ENCODE results near the gene KCNJ11.

The KCNJ11 gene

DNA sequence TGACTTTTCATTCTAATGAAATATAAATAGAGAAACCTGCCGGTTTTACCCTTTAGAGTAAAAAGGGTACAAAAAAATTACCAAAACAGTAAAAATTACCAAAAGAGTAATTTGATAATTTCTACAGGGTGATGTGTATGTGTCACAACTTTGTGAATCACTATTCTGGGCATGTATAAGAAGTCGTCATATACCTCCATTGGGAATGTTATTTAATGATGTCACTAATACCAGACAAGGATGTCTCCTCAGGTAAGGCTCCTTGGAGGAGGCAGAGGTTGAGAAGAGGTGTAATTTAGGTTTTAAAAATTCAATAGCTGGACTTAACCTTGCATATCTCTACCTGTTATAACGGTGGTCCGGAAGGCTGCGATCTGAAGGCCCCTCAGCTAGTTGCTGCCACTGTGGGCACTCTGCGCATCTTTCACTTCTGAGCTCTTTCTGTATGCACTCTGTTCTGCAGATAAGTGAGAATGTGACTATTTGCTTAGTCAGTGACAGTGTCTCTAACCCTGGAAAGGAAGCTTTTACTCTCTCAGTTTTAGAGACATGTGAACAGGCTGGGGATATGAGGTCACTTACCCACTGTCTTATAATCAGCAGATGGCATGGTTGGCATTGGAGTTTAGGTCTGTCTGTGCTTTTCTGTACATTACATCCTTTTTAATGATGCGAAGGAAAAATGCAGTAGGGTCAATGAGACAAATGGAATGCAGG, 37.8 kb downstream of the KCNJ11 start:
- Histone ChIP-seq H3K9ac (ENCODE audit: low read depth, low read length) (no peak overlapping the region), H3K9me3 (ENCODE audit: control insufficient read depth, insufficient read depth, low read length) (no peaks in the 10 kb centered on the region), H3K36me3 (ENCODE audit: insufficient read depth, low read length) (no peaks in the 10 kb centered on the region), H3K4me1 (ENCODE audit: insufficient read depth, low read length) (no peaks in the 10 kb centered on the region)

DNA sequence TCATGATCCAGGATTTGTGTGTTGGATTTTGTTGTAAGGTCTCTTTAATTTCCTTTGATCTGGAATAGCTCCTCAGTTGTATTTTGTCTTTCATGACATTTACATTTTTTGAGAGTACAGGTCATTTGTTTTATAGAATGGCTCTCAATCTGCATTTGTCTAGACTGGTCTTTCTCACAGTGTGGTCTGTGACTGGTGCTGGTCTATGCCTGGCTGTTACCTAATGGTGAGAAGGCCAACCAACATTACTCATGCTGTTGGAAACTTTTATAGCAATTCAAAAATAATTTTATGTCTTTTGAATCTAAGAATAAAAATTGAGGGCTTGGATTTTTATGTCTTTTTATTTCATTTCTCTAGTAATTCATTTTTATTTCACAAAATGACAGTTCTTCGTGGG, 40.8 kb downstream of the KCNJ11 start:
- Histone ChIP-seq H3K9ac (ENCODE audit: low read depth, low read length) (no peak overlapping the region), H3K9me3 (ENCODE audit: control insufficient read depth, insufficient read depth, low read length) (no peaks in the 10 kb centered on the region), H3K36me3 (ENCODE audit: insufficient read depth, low read length) (no peaks in the 10 kb centered on the region)

DNA sequence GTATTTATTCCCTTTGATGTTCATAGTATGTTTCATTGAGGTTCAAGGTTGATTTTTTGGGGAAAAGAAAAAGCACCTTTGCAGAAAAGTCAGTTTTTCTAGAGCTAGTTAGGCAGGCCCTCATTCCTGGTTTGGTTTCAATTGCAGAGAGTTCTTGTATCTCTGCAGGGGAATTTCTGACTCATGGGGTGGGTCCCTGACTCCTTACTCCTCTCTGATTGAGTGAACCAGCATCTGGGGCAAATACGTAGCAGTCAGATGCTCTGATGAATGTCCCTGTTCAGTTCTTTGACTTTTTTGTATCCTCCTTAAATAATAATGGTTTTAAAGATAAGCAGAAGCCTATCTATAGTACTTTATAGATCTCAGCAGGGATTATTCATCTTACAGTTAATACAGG, 44.6 kb downstream of the KCNJ11 start:
- H3K36me3 ChIP-seq (ENCODE audit: insufficient read depth, low read length), result no peaks in the 10 kb centered on the region
- H3K4me1 ChIP-seq (ENCODE audit: insufficient read depth, low read length), result peaks cover 5% of the 10 kb centered on the region; the same call in 1 of the 2 replicates
- no peaks in the 10 kb centered on the region for H3K9me3 ChIP-seq (ENCODE audit: control insufficient read depth, insufficient read depth, low read length)
- H3K9ac ChIP-seq (ENCODE audit: low read depth, low read length), result no peak overlapping the region

More for the DNA sequence above, 40.8 kb downstream of the KCNJ11 start:
- peaks cover 5% of the 10 kb centered on the region; the same call in 1 of the 2 replicates for H3K4me1 ChIP-seq (ENCODE audit: insufficient read depth, low read length)

DNA sequence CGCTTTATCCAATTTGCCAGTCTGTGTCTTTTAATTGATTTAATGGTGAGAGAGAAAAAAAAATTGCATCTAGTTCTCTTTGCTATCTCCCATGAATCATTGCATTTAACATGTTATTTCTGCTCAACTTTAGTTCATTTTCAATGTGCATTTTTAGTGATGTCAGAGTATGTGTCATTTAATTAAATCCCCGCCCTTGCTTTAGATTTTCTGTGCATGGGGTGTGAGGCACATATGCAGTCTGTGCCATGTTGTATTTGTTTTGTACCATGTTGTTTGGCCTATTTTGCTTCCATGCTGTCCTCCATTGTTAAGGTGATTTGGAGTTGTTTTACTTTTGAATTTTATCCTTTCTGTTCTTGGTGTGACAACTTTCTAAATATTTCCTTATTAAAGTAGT, 45.2 kb downstream of the KCNJ11 start:
- Histone ChIP-seq H3K9ac (ENCODE audit: low read depth, low read length) (no peak overlapping the region), H3K4me1 (ENCODE audit: insufficient read depth, low read length) (peaks cover 5% of the 10 kb centered on the region; the same call in 1 of the 2 replicates), H3K36me3 (ENCODE audit: insufficient read depth, low read length) (no peaks in the 10 kb centered on the region), H3K9me3 (ENCODE audit: control insufficient read depth, insufficient read depth, low read length) (no peaks in the 10 kb centered on the region)

Measured in ES-I3 (cell line).